Tibial artery (tissue), 4 donors: Measurements from ENCODE around the gene ZNF813.
"Not testable (repeated sequence)": the region's sequence is repeated elsewhere in the genome, so short reads cannot be mapped to it uniquely, and the experiment has no call there.

Experiments
- DNase-seq, 2 donors: peaks; one replicate each; pipeline ENCODE4 v3.0.0-alpha.2; 2019
- H3K27ac ChIP-seq, 2 donors: fragments of 200-600 bp; sonication (generic) in 1 of 2; 1 replicate in 1 of 2; 2 replicates in 1 of 2; pipeline ENCODE4 v1.5.1; 2018 to 2019; ENCODE audit warnings: mild to moderate bottlenecking in 1 of 2
- H3K27me3 ChIP-seq, 2 donors: fragments of 200-600 bp; sonication (generic) in 1 of 2; one replicate each; pipeline versions ENCODE4 v1.5.1 to v1.6.0; 2016 to 2019
- H3K36me3 ChIP-seq, 3 donors: fragments of 200-600 bp; sonication (generic) in 2 of 3; one replicate each; pipeline ENCODE4 v1.5.1; 2016 to 2019; ENCODE audit warnings: mild to moderate bottlenecking in 2 of 3
- H3K4me1 ChIP-seq, 4 donors: fragments of 200-600 bp; sonication (generic) in 2 of 4; 1 replicate in 3 of 4; 2 replicates in 1 of 4; pipeline ENCODE4 v1.5.1; 2016 to 2019
- H3K4me3 ChIP-seq, 2 donors: fragments of 200-600 bp; sonication (generic) in 1 of 2; 1 replicate in 1 of 2; 2 replicates in 1 of 2; pipeline ENCODE4 v1.5.1; 2018 to 2019; ENCODE audit warnings: mild to moderate bottlenecking in 2 of 2
- H3K9me3 ChIP-seq, 3 donors: fragments of 200-600 bp; sonication (generic) in 1 of 3; one replicate each; pipeline ENCODE4 v1.5.1; 2016 to 2019
- CTCF ChIP-seq, 2 experiments: fragments of 200-600 bp in 1 of 2; fragments of 450-650 bp in 1 of 2; IDR thresholded peaks; one replicate each; pipeline ENCODE4 v1.5.1; 2017 to 2019; ENCODE audit warnings: antibody characterized with exemption in 2 of 2, mild to moderate bottlenecking in 1 of 2, moderate library complexity in 1 of 2
- intact Hi-C: fragments of 100-400 bp; cut with DNase I; formaldehyde crosslinking; loops from one replicate; pipeline ENCODE4 v1.15.0; 2023; ENCODE audit warnings: low total_unique reads

Gene ZNF813

GRCh38 chr19:53431399-53432087, 36.0 kb upstream of the ZNF813 start, which contains the start of gene ZNF761:
ZNF761 (plus strand) TSS chr19:53431984; CDS start chr19:53447269, 15,285 bp downstream.
- Histone ChIP-seq H3K36me3 (peaks cover 2 to 18% (median 17%) of the 10 kb centered on the region in 3 donors), H3K4me3 (peak within 1 kb of the TSS; percentile 72 to 80), H3K27me3 (no peaks in the 10 kb centered on the region), H3K4me1 (peaks cover 0 to 14% (median 2%) of the 10 kb centered on the region in 4 donors), H3K9me3 (peaks cover 0 to 3% (median 0%) of the 10 kb centered on the region in 3 donors), H3K27ac (peak within 1 kb of the TSS; percentile 74 to 81)
- intact Hi-C loops = loop anchor here (2.0 kb wide), 1 partner anchor 37 kb away; the partner anchor contains the start of gene ZNF765
- TF ChIP-seq CTCF (IDR thresholded peaks at IDR 0.05) = peak; percentile 48 to 56
- DNase-seq = peak; percentile 91 to 96

- no peak for DNase-seq
These were observed 35.4 kb upstream of the ZNF813 start for GRCh38 chr19:53432088-53432661.

GRCh38 chr19:53443809-53444208, 23.7 kb upstream of the ZNF813 start:
- H3K27ac ChIP-seq, DNase-seq, intact Hi-C loops, H3K27me3 ChIP-seq, H3K4me1 ChIP-seq, H3K4me3 ChIP-seq: not testable (repeated sequence)
- peaks cover 0 to 44% (median 25%) of the 10 kb centered on the region in 3 donors for H3K9me3 ChIP-seq
- H3K36me3 ChIP-seq = peaks cover 73 to 94% (median 87%) of the 10 kb centered on the region in 3 donors

More at GRCh38 chr19:53432088-53432661, 35.4 kb upstream of the ZNF813 start:
- H3K27me3 ChIP-seq = no peaks in the 10 kb centered on the region
- TF ChIP-seq CTCF (IDR thresholded peaks at IDR 0.05) = no peak
- H3K9me3 ChIP-seq = peaks cover 0 to 4% (median 0%) of the 10 kb centered on the region in 3 donors
- peaks cover 0 to 14% (median 2%) of the 10 kb centered on the region in 4 donors for H3K4me1 ChIP-seq
- peaks cover 8 to 23% (median 22%) of the 10 kb centered on the region in 3 donors for H3K36me3 ChIP-seq
- H3K4me3 ChIP-seq = peak overlapping the region; percentile 72 to 80
- intact Hi-C loops = no loop called here
- peak overlapping the region; percentile 74 to 81 for H3K27ac ChIP-seq

- peaks cover 75 to 94% (median 92%) of the 10 kb centered on the region in 3 donors for H3K36me3 ChIP-seq
- intact Hi-C loops = not testable (repeated sequence)
These were observed 20.3 kb upstream of the ZNF813 start for GRCh38 chr19:53447196-53447595.

GRCh38 chr19:53455828-53456227, 11.7 kb upstream of the ZNF813 start:
- no peaks in the 10 kb centered on the region for H3K4me1 ChIP-seq
- peaks cover 9 to 85% (median 39%) of the 10 kb centered on the region in 3 donors for H3K9me3 ChIP-seq
- no peak overlapping the region for H3K4me3 ChIP-seq
- no peak overlapping the region for H3K27ac ChIP-seq
- TF ChIP-seq CTCF (IDR thresholded peaks at IDR 0.05) = no peak
- H3K36me3 ChIP-seq = peaks cover 65 to 80% (median 75%) of the 10 kb centered on the region in 3 donors
- intact Hi-C loops = no loop called here
- no peak for DNase-seq
- no peaks in the 10 kb centered on the region for H3K27me3 ChIP-seq

More at GRCh38 chr19:53447196-53447595, 20.3 kb upstream of the ZNF813 start:
- H3K27me3 ChIP-seq, H3K27ac ChIP-seq, H3K4me1 ChIP-seq, H3K4me3 ChIP-seq, DNase-seq: not testable (repeated sequence)
- H3K9me3 ChIP-seq = peaks cover 0 to 45% (median 18%) of the 10 kb centered on the region in 3 donors

GRCh38 chr19:53460131-53460721, 7.3 kb upstream of the ZNF813 start:
- peaks cover 9 to 52% (median 26%) of the 10 kb centered on the region in 3 donors for H3K9me3 ChIP-seq
- H3K36me3 ChIP-seq = peaks cover 21 to 36% (median 31%) of the 10 kb centered on the region in 3 donors
- not testable (repeated sequence) for DNase-seq, H3K27ac ChIP-seq, H3K4me3 ChIP-seq, H3K27me3 ChIP-seq, H3K4me1 ChIP-seq
- intact Hi-C loops = loop anchor here (10.0 kb wide), 1 partner anchor 55 kb away; no protein-coding TSS in a partner anchor
